Activated T-cell treated with anti-CD3 and anti-CD28 coated beads for 1 hour (primary cell): Measurements from ENCODE around the gene UGT1A7.

Experiments used
- DNase-seq: peaks from one replicate; pipeline ENCODE4 v3.0.0-alpha.2; 2020; ENCODE audit warnings: low read depth

UGT1A7 gene

DNA sequence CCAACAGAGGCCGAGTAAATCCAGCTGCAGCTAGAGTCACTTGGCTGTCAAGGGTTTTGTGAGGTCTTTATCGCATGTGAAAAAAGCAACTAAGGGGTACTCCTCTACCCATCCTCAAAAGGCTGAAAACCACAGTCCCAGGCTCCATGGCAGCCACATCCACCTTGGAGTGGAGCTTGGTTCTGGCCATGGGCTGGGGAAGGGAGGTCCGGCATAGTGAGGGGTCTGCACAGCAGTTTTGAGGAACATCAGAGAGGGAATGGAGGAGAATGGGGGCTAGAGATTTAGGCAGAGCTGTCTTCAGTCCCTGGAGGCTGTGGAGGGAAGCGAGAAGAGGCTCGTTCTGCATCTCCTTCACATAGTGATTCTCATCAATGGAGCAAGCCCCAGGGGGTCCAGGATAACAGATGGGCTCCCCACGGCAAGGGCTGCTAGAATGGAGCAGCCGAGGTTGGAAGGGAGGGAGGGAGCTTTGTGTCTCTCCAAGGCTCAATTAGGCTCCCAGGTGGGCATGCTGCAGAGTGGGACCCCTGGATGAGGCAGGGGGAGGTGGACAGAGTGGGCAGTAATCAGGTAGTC is 117.5 kb downstream of the UGT1A7 start:
- no peak for DNase-seq

- no peak for DNase-seq
Observed at GRCh38 chr2:233799716-233800115, 118.0 kb downstream of the UGT1A7 start.

GRCh38 chr2:233800208-233800607 is 118.5 kb downstream of the UGT1A7 start:
- DNase-seq, result no peak

GRCh38 chr2:233801357-233802131 is 119.8 kb downstream of the UGT1A7 start:
- no peak for DNase-seq

GRCh38 chr2:233802132-233802815 is 120.6 kb downstream of the UGT1A7 start:
- no peak for DNase-seq

DNA sequence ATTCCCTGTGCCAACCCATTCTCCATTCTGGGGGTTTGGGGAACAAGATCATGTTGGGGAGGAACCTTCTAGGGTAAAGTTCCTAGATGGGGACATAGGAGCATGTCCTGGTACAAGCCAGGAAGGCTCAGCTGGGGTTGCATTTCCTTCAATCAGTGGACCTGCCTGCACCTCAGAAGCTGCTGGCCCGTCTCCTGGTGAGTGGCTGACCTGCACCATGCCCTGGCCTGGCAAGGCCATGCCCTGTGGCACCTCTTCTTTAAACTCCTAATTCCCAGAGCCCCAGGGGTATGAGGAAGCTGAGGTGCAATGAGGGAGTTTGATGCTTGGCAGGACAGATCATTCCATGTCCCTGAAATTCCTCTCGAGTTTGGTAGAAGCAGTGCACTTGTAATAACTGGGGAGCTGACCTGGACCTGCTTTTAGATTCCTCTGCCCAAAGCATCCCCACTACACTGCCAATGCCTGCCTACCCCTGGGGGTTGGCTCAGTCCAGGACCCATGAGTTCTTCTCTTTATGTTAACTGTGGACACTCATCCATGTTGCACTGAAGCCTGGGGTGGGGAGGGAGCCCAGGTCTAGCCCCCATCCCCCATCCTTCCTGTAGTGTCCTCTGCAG is 121.7 kb downstream of the UGT1A7 start:
- no peak for DNase-seq

- DNase-seq, result no peak
Observed at GRCh38 chr2:233803994-233804393, 122.3 kb downstream of the UGT1A7 start.

DNA sequence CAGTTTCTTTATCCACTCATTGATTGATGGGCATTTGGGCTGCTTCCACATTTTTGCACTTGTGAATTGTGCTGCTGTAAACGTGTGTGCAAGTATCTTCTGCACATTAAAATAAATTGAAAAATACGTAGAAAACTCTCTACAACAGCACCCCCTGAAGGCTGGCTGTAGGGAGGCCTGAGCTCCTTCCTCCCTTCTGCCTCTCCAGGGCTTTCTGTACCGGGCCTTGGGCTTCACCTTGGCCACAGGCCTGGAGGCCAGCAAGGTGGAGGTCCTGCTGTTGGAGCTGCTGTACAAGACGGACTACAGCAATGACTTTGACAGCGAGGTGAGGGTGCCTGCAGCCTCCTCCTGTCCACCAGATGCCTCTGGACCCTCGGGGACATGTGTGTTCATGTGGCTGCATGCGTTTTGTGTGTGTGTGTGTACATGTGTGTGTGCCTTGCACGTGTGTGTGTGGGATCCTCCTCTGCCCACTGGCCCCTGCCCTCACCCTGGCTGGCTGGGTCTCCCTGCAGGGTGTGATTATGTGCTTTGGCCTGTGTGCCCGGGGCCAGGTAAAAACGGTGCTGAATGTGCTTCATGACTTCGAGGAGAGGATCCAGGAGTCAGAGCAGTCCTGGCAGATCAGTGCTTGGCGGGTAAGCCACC is 125.6 kb downstream of the UGT1A7 start:
- DNase-seq, result no peak

GRCh38 chr2:233807966-233808935 is 126.5 kb downstream of the UGT1A7 start:
- DNase-seq, result no peak

GRCh38 chr2:233810385-233810784 is 128.7 kb downstream of the UGT1A7 start:
- DNase-seq, result no peak

- DNase-seq, result no peak
Observed at GRCh38 chr2:233811087-233811486, 129.4 kb downstream of the UGT1A7 start.

- DNase-seq, result no peak
Observed at GRCh38 chr2:233811732-233812131, 130.0 kb downstream of the UGT1A7 start.

- DNase-seq, result no peak
Observed at GRCh38 chr2:233813236-233814055, 131.7 kb downstream of the UGT1A7 start.

DNA sequence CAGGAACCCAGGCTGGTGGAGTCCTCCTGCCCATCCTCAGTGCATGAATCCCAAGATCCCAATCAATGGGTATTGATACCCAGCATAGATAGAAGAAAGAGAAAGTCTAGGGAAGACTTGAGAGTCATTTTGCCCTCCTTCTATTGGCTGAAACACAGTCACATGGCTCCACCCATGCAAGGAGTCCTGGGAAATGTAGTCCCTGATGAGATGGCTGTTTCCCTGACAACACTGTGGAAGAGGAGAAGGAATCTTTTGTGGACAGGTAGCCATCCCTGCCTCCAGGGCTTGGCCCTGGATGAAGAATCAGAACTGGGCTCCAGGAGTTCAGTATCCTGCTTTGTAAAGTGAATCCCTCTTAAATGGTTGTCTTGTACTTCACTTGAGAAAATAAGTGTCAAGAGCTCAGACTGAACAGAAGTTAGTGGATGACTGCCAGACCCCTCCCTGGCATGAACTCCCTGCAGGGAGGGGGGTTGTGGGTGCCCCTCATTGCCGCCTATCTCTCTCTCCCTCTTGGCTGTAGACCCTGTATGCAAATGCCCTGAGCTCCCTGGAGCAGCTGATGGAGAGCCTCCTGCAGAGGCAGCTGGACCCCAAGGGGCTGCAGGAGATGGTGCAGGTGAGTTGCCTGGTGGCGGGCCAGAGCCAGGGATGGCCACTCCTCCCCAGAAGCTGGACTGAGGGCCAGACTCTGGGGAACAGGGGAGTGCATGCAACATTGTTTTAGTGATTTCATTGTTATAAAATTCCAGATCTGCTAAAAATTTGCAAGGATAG is 132.5 kb downstream of the UGT1A7 start:
- DNase-seq, result no peak

DNA sequence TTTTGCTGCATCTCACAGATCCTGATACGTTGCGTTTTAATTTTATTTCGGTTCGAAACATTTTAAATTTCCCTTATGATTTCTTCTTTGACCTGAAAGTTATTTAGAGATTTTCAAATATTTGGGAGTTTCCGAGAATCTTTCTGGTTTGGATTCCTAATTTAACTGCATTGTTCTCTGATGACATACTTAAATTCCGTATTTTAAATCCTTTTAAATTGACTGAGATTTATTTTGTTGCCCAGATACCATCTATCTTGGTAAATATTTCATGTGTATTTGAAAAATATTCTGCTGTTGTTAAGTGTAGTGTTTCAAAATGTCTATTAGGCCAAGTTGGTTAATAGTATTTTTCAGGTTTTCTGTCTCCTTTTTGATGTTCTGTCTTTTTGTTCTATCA is 134.2 kb downstream of the UGT1A7 start:
- DNase-seq, result no peak

DNA sequence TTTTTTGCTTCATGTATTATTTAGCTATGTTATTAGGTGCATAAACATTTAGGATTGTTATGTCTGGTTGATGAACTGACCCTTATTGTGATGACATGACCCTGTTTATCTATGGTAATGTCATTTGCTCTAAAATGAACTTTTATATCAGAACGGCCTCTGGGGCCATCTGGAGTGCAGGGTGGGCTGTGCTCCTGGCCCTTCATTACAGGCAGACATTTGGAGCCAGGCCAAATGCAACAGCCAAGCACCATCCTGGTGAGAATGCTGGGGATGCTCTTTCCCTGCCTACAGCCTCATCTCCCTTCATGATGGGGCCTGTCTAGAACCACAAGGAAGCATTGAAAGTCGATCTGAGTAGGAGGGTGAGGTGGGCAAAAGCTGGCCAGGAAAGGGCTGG is 134.6 kb downstream of the UGT1A7 start:
- DNase-seq, result no peak

GRCh38 chr2:233816771-233817170 is 135.1 kb downstream of the UGT1A7 start:
- no peak for DNase-seq

DNA sequence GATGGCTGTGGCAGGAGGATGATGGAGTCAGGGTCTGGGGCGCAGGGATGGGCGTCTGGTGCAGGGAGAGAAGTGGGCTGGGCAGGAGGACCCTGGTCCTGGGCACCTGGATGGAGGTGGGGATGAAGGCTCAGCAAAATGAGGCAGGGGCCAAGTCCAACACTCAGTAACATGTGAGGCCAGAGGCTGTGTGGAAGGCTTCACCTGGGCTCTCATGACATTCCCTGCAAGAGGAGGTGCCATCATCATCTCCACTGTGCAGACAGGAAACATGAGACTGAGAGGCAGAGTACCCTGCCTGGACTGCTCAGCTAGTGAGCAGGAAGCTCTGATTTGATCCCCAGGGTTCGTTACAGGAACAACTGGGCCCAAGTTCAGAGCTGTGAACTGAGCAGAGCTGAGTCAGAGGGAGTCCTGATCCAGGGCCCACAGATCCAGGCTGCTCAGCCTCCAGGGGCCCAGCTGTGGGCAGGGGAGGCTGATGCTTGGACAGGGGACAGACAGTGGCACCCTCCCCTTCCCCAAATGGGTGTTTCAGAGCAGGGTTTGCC is 135.7 kb downstream of the UGT1A7 start:
- DNase-seq, result no peak

DNA sequence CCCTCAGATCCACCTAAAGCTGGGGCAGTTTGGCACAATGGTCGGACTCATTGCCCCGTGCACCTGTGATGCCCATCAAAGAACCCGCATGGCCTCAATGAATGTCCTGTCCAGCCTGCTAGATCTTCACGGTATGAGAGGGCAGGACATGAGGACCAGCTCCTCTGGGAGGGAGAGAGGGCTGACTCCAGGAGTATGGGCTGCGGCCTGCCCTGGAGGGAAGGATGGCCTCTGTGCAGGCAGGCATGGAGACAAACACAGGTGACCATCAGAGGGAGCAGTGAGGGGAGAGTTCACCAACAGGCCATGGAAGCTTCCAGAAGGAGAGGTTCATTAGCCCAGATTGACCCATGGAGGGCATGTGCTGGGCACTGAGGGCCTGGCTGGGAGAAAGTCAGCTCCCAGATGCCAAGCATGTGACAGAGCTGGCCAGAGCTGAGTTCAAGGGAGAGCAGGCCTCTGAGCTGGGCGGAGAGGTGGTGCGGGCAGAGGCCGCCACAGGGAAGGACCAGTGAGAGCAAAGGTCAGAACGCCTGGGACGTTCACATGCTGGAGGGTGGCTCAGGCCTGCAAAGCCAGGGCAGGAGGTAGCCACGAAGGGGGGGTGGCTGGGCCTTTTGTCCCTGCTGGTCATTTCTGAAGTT is 136.4 kb downstream of the UGT1A7 start:
- DNase-seq, result no peak
